ENCODE data around the gene SH2D4B.

SH2D4B gene

DNA sequence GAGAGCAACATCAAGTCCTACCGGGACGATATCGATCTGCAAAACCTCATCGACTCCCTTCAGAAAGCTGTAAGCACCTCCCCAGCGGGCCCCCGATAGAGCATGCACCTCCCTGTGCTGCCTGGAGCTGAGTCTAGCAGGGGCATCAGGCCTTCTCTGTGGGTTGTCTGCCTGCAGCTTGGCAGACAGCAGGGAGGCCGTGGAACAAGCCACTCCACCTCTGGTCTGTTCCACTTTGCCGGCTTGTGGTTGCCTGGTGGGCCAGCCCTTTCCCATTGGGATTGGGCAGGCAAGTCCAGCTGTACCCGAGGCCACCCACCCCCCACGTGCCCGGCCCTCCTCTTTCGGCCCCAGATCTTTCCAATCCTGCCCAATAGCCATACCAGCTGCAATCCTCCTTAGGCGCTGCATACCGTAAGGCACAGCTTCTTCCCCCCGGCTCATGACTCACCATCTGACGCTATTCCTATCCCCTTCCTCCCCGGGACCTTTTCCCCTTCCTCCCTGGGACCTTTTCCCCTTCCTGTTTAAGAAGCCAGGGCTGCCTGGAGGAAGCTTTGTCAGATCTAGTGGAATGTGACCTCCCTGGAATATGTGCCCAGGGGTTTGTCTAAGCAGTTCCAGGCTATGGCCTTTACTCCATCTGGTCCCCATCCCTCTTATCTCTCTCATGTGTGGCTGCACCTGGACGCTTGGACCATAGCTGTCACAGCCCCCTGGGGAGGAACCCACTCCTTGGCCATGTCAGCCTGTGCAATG lies 28.1 kb upstream of the SH2D4B start:
- Histone ChIP-seq H3K4me2 (ENCODE audit: low read length) (no peak overlapping the region), H3K27me3 (ENCODE audit: control insufficient read depth, insufficient read depth, low read length) (no peaks in the 10 kb centered on the region), H3K9me3 (ENCODE audit: control insufficient read depth, low read length) (no peaks in the 10 kb centered on the region), H3K36me3 (ENCODE audit: control insufficient read depth, insufficient read depth, low read length) (no peaks in the 10 kb centered on the region), H3K79me2 (peaks cover 23% of the 10 kb centered on the region), H2AFZ (no peak overlapping the region), H3K4me1 (peaks cover 9% of the 10 kb centered on the region), H3K4me3 (ENCODE audit: low read depth, low read length) (no peak overlapping the region), H3K27ac (no peak overlapping the region), H3K9ac (no peak overlapping the region)
- TF ChIP-seq, protein P1, sequence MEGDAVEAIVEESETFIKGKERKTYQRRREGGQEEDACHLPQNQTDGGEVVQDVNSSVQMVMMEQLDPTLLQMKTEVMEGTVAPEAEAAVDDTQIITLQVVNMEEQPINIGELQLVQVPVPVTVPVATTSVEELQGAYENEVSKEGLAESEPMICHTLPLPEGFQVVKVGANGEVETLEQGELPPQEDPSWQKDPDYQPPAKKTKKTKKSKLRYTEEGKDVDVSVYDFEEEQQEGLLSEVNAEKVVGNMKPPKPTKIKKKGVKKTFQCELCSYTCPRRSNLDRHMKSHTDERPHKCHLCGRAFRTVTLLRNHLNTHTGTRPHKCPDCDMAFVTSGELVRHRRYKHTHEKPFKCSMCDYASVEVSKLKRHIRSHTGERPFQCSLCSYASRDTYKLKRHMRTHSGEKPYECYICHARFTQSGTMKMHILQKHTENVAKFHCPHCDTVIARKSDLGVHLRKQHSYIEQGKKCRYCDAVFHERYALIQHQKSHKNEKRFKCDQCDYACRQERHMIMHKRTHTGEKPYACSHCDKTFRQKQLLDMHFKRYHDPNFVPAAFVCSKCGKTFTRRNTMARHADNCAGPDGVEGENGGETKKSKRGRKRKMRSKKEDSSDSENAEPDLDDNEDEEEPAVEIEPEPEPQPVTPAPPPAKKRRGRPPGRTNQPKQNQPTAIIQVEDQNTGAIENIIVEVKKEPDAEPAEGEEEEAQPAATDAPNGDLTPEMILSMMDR (IDR thresholded peaks at IDR 0.05) = no peak

DNA sequence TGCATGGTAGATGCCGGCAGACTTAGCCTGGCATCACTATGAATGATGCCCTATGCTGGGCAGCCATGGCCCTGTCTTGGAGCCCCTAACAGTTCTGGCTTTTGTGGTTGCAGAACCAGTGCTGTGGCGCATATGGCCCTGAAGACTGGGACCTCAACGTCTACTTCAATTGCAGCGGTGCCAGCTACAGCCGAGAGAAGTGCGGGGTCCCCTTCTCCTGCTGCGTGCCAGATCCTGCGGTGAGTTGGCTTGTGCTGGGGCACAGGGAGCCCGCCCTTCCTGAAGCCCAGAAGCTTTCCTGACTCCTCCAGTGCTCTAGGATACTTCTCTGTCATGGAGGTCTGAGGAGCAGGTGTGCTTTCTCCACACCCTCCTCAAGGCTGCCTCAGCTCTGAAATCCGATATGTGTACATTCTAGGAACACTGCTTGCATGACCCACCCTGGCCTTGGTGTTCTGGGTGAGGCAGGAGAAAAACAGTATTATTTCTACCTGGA lies 25.6 kb upstream of the SH2D4B start:
- no peak overlapping the region for H3K9ac ChIP-seq
- H3K27me3 ChIP-seq (ENCODE audit: control insufficient read depth, insufficient read depth, low read length) = no peaks in the 10 kb centered on the region
- no peak overlapping the region for H3K4me3 ChIP-seq (ENCODE audit: low read depth, low read length)
- no peaks in the 10 kb centered on the region for H3K4me1 ChIP-seq
- H3K79me2 ChIP-seq = peaks cover 18% of the 10 kb centered on the region
- TF ChIP-seq, protein P1 (IDR thresholded peaks at IDR 0.05) = no peak
- no peaks in the 10 kb centered on the region for H3K36me3 ChIP-seq (ENCODE audit: control insufficient read depth, insufficient read depth, low read length)
- no peak overlapping the region for H3K4me2 ChIP-seq (ENCODE audit: low read length)
- no peaks in the 10 kb centered on the region for H3K9me3 ChIP-seq (ENCODE audit: control insufficient read depth, low read length)
- H3K27ac ChIP-seq = no peak overlapping the region
- H2AFZ ChIP-seq = no peak overlapping the region

DNA sequence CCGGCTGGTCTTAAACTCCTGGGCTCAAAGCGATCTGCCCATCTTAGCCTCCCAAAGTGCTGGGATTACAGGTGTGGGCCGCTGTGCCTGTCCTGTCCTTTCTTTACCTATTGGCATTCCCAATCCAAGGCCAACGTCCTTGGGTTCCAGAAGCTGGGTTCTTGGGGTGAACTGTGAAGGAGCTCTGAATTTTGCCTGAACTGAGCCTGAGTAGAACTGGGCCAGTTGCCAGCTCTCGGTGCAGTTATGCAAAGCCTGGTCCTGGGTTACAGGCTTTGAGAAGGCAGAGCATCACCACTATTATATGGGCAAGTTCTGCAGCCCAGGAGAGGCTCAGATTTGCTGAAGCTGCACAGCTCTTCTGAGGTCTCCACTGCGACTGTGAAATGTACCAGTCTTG lies 24.6 kb upstream of the SH2D4B start:
- Histone ChIP-seq H3K27me3 (ENCODE audit: control insufficient read depth, insufficient read depth, low read length) (no peaks in the 10 kb centered on the region), H3K79me2 (peaks cover 17% of the 10 kb centered on the region), H3K4me2 (ENCODE audit: low read length) (no peak overlapping the region), H3K27ac (no peak overlapping the region), H3K9me3 (ENCODE audit: control insufficient read depth, low read length) (no peaks in the 10 kb centered on the region), H2AFZ (no peak overlapping the region), H3K9ac (no peak overlapping the region), H3K4me3 (ENCODE audit: low read depth, low read length) (no peak overlapping the region), H3K4me1 (no peaks in the 10 kb centered on the region), H3K36me3 (ENCODE audit: control insufficient read depth, insufficient read depth, low read length) (no peaks in the 10 kb centered on the region)
- TF ChIP-seq, protein P1 (IDR thresholded peaks at IDR 0.05) = no peak

DNA sequence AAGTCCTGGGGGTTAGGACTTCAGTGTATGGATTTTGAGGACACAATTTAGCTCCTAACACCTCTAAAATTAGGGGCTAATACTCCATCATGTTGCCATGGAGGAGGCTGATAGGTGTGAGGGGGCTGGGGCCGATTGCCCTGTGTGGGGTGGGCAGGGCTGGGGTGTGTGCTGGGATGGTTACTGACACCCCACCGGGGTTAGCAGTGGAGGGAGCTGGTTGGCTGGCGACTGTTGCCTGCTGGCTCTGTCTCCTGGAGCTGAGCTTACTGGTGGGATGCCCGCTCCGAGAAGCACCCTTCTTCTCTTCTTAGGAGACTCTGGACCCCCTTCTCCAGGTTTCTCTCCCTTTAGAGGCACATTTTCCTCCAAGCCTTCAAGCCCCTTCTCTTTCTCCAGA lies 22.2 kb upstream of the SH2D4B start:
- Histone ChIP-seq H3K4me3 (ENCODE audit: low read depth, low read length) (no peak overlapping the region), H3K4me1 (no peaks in the 10 kb centered on the region), H2AFZ (no peak overlapping the region), H3K36me3 (ENCODE audit: control insufficient read depth, insufficient read depth, low read length) (no peaks in the 10 kb centered on the region), H3K79me2 (no peaks in the 10 kb centered on the region), H3K27me3 (ENCODE audit: control insufficient read depth, insufficient read depth, low read length) (no peaks in the 10 kb centered on the region), H3K9ac (no peak overlapping the region), H3K27ac (no peak overlapping the region), H3K4me2 (ENCODE audit: low read length) (no peak overlapping the region), H3K9me3 (ENCODE audit: control insufficient read depth, low read length) (no peaks in the 10 kb centered on the region)
- TF ChIP-seq, protein P1 (IDR thresholded peaks at IDR 0.05) = no peak

DNA sequence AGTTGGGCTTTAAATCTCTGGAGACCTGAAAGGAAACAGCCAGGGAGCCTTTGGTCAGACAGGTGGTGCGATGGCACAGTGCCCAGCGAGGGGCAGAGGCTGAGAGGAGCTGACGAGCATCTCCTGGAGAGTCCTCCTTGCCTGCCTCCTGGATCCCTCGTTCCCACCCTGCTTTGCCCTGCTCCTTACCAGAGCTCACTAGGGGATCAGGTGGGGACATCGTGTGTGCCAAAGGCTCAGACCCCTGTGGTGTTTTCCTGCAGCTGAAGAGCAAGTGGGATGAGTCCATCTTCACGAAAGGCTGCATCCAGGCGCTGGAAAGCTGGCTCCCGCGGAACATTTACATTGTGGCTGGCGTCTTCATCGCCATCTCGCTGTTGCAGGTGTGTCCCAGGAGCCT lies 21.8 kb upstream of the SH2D4B start:
- no peaks in the 10 kb centered on the region for H3K27me3 ChIP-seq (ENCODE audit: control insufficient read depth, insufficient read depth, low read length)
- H3K4me1 ChIP-seq = no peaks in the 10 kb centered on the region
- H3K4me2 ChIP-seq (ENCODE audit: low read length) = no peak overlapping the region
- no peak overlapping the region for H2AFZ ChIP-seq
- H3K27ac ChIP-seq = no peak overlapping the region
- H3K36me3 ChIP-seq (ENCODE audit: control insufficient read depth, insufficient read depth, low read length) = no peaks in the 10 kb centered on the region
- H3K4me3 ChIP-seq (ENCODE audit: low read depth, low read length) = no peak overlapping the region
- no peak overlapping the region for H3K9ac ChIP-seq
- H3K79me2 ChIP-seq = no peaks in the 10 kb centered on the region
- no peaks in the 10 kb centered on the region for H3K9me3 ChIP-seq (ENCODE audit: control insufficient read depth, low read length)
- TF ChIP-seq, protein P1 (IDR thresholded peaks at IDR 0.05) = no peak
